ENCODE results near the gene NYAP2.

GRCh38 chr2:225691711-225692110, 292.2 kb downstream of the NYAP2 start:
- no peak for TF ChIP-seq EZH2 (IDR thresholded peaks at IDR 0.05; ENCODE audit: borderline replicate concordance, low read length)
- no peak for TF ChIP-seq CTCF (IDR thresholded peaks at IDR 0.05; ENCODE audit: low read length)
